ENCODE measurements around the gene GET4.

GET4 gene

DNA sequence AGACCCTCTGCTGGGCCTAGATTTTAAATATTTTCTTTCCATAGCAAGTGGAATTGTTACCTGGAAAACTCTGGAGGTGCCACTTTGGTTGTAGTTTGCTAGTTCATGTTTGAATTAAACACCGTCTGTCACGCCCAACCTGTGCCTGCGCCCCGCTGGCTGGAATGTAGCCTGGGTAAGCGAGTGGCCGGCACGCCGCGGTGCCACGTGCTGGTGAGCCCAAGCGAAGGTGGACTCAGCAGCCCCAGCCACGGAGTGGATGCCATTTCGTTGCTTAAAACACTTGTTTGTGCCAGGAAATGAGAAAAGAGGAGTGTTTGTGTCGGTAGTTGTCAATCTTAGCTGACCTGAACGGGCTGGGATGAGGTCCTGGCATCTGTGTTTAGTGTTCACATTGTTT lies 2.7 kb downstream of the GET4 start:
- TF ChIP-seq, protein P1, sequence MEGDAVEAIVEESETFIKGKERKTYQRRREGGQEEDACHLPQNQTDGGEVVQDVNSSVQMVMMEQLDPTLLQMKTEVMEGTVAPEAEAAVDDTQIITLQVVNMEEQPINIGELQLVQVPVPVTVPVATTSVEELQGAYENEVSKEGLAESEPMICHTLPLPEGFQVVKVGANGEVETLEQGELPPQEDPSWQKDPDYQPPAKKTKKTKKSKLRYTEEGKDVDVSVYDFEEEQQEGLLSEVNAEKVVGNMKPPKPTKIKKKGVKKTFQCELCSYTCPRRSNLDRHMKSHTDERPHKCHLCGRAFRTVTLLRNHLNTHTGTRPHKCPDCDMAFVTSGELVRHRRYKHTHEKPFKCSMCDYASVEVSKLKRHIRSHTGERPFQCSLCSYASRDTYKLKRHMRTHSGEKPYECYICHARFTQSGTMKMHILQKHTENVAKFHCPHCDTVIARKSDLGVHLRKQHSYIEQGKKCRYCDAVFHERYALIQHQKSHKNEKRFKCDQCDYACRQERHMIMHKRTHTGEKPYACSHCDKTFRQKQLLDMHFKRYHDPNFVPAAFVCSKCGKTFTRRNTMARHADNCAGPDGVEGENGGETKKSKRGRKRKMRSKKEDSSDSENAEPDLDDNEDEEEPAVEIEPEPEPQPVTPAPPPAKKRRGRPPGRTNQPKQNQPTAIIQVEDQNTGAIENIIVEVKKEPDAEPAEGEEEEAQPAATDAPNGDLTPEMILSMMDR (IDR thresholded peaks at IDR 0.05; ENCODE audit: low read depth, low read length) = no peak
- DNase-seq (ENCODE audit: extremely low read depth, low read depth) = no peak

DNA sequence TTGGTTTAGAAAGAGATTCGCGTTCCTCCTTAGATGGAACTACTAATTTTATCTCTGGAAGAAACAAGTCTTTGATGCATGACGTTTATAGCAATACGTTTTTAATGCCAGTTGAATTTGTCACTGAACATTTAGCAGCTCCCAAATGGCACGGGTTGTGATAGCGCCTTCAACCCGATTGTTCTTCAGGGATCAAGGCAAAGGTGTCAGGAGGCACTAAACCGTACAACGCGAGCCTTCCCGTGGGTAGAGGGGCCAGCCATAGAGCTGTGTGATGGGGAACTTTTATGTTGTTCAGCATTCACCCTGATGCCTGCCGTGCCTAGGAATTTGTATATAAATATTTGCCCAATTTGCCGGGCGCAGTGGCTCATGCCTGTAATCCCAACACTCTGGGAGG lies 3.4 kb downstream of the GET4 start:
- TF ChIP-seq, protein P1 (IDR thresholded peaks at IDR 0.05; ENCODE audit: low read depth, low read length) = no peak
- DNase-seq (ENCODE audit: extremely low read depth, low read depth) = no peak

DNA sequence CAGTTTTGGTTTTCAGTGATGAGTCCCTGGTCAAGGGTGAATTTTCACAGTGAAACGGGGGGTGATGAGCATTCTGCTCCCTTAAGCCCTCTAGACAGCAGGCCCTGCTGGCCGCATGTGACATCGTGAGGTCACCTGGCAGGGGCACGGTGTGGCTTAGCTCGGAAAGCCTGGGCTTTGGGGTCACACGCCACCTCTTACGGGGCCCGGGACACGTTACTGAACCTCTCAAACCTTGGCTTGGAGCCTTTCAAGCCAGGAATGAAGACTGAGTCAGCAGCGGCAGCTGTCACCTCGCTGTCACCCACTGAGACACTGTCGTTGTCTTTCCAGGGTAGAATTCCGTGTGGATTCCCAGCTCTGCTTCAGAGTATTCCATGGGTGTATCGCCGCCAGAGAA lies 4.1 kb downstream of the GET4 start:
- TF ChIP-seq, protein P1 (IDR thresholded peaks at IDR 0.05; ENCODE audit: low read depth, low read length) = no peak

DNA sequence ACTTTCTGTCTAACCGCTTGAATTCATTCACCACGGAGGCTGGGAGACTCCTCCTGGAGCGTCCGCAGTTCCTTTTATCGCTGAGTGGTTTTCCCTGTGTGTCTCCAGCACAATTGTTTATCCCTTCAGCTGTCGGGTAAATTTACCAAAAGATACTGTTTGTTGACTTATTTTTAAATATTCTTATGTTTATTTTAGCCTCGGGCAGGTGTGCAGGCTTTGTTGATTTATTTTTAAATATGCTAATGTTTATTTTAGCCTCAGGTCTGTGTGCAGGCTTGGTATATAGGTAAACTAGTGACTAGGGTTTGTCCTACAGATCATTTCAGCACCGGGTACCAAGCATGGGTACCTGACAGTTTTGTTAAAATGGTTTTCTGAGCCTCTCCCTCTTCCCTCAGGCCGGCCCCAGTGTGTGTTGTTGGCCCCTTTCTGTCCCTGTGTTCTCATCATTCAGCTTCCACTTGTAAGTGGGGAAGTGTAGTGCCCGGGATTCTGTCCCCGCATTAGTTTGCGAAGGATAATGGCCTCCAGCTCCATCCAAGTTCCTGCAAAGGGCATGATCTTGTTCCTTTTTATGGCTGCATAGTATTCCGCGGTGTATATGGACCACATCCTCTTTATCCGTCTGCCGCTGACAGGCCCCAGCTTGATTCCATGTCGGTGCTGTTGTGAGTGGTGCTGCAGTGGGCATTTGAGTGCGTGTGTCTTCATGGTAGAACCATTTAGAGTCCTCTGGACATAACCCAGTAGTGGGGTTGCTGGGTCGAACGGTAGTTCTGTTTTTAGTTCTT lies 5.3 kb downstream of the GET4 start:
- DNase-seq (ENCODE audit: extremely low read depth, low read depth) = no peak
- TF ChIP-seq, protein P1 (IDR thresholded peaks at IDR 0.05; ENCODE audit: low read depth, low read length) = no peak

More for the DNA sequence above, 4.1 kb downstream of the GET4 start:
- DNase-seq (ENCODE audit: extremely low read depth, low read depth) = no peak

DNA sequence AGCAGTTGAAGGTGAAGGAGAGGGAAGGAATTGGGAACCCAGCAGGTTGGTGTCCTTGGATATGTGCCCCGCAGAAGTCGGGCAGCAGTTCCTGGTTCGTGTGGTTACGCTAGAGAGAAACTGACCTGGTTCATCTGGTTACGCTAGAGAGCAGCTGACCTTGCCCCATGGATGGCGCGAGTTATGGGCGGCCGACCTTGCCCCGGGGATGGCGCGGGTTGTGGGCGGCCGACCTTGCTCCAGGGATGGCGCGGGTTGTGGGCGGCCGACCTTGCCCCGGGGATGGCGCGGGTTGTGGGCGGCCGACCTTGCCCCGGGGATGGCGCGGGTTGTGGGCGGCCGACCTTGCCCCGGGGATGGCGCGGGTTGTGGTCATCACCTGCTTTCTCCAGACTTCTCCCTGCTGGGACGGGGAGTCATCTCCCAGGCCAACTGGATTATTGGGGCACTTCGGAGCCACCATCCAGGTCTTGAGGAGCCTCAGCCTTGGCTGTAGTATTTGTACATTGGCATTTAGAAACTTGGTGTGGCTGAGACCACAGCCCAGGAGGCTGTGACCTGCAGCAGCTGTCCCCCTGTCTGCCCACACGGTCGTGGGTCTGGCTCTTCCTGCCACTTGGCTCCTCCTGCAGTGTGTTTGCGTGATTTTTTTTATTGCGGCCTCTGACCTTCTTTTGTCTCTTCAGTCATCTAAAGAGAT lies 6.1 kb downstream of the GET4 start:
- DNase-seq (ENCODE audit: extremely low read depth, low read depth) = no peak
- TF ChIP-seq, protein P1 (IDR thresholded peaks at IDR 0.05; ENCODE audit: low read depth, low read length) = no peak

DNA sequence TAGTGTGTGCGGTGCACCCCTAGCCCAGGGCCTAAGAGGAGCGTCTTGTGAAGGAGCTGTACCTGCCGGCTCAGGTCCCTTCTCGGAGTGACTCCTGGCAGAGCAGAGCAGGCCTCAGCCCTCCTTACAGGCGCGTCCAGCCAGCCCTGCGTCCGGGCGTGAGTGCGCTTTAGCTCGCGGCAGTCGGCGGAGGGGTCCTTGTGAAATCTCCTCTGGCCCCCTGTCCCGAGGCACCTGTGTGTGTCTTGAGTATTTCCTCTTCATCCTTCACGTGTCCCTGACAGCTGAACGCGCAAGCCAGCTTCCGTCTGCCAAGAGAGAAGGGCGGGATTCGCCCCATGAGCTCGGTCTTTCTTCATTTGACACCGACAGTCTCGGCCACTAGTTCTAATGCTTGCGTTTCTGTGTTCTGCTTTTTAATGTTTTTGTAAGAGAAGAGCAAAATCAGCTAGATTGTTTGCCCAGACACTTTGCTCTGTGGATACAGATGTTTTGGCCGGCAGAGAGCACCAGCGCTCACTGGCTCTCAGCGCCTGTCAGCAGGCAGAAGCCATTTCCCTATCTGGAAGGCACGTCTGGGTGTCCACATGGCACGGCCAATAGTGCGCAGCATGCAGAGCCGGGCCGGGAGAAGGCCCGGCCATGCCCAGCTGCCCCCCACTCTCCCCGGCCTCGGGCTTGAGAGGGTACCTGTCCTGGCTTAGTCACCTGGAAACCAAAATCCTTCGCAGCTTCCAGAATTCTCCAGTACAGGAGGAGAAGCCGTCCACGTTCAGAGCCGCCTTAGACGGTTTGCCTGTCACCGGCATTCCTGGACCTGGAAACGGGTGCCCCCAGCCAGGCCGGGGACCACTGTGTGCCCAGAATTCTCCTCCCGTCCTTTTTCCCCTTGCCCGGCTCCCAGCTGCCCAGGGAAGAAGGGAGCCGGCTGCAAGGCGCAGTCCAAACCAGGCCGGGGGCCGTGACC lies 7.0 kb downstream of the GET4 start:
- no peak for DNase-seq (ENCODE audit: extremely low read depth, low read depth)

More for the DNA sequence above, 7.0 kb downstream of the GET4 start:
- TF ChIP-seq, protein P1 (IDR thresholded peaks at IDR 0.05; ENCODE audit: low read depth, low read length) = no peak

All from AG09319 (cell line).